GM12878 (cell line): ENCODE measurements around the gene LIMS2.

Experiments used
- ATF3 ChIP-seq: IDR thresholded peaks from 2 replicates; pipeline ENCODE4 v1.6.1; 2011; ENCODE audit warnings: low read depth, mild to moderate bottlenecking, low read length, moderate library complexity, borderline replicate concordance; ENCODE audit errors: extremely low read depth
- CTCF ChIP-seq, 3 experiments: IDR thresholded peaks in 2 of 3; conservative IDR thresholded peaks in 1 of 3; 2 replicates each; pipeline ENCODE4 v1.5.1; 2011; ENCODE audit warnings: low read depth in 3 of 3, low read length in 3 of 3, mild to moderate bottlenecking in 3 of 3, control low read depth in 2 of 3, moderate library complexity in 2 of 3, inconsistent platforms in 1 of 3, mixed read lengths in 1 of 3; ENCODE audit not compliant: control insufficient read depth in 2 of 3, insufficient read depth in 1 of 3; ENCODE audit errors: extremely low read depth in 1 of 3
- NRF1 ChIP-seq: conservative IDR thresholded peaks from 2 replicates; pipeline ENCODE4 v1.6.1; 2011; ENCODE audit warnings: mild to moderate bottlenecking, low read depth, low read length, improper control_type of control experiment
- ZBTB11 ChIP-seq: fragments of 450-650 bp; formaldehyde crosslinking; IDR thresholded peaks from 2 replicates; pipeline ENCODE4 v1.5.0; 2022; ENCODE audit warnings: mild to moderate bottlenecking, missing genetic modification characterization

GRCh38 chr2:127653421-127654083 is 21.8 kb downstream of the LIMS2 start:
- TF ChIP-seq NRF1 (no peak), CTCF (IDR thresholded peaks at IDR 0.05 in 2 of 3, conservative IDR thresholded peaks at IDR 0.05 in 1 of 3; ENCODE audit: control insufficient read depth in 2 of 3, extremely low read depth in 1 of 3, insufficient read depth in 1 of 3, low read depth in 3 of 3, low read length in 3 of 3) (no peak), ZBTB11 (CRISPR knock-in tag) (no peak), ATF3 (no peak)
